Activated CD4-positive, CD25-positive, alpha-beta regulatory T cell treated with anti-CD3 and anti-CD28 coated beads, Interleukin-2, amount 50 U/mL, for 16 hours (primary cell): ENCODE results near the gene CAP1.

Source experiments
- DNase-seq: peaks from one replicate; pipeline ENCODE4 v3.0.0-alpha.2; 2020; ENCODE audit warnings: low read depth, low spot score

The CAP1 gene

GRCh38 chr1:40095806-40096205 lies 55.3 kb downstream of the CAP1 start:
- no peak for DNase-seq

- no peak for DNase-seq
Measured at GRCh38 chr1:40096646-40096976, 56.1 kb downstream of the CAP1 start.

- DNase-seq, result peak; percentile 47
Measured at GRCh38 chr1:40096977-40097782, 56.7 kb downstream of the CAP1 start, which contains the start of gene PPT1. PPT1 (minus strand) TSS chr1:40097252; CDS start chr1:40097238, 14 bp downstream.

GRCh38 chr1:40102038-40102437 lies 61.5 kb downstream of the CAP1 start:
- no peak for DNase-seq

GRCh38 chr1:40102896-40103295 lies 62.4 kb downstream of the CAP1 start:
- DNase-seq, result no peak

- DNase-seq, result no peak
Measured at GRCh38 chr1:40105028-40105427, 64.5 kb downstream of the CAP1 start.

- no peak for DNase-seq
Measured at GRCh38 chr1:40107290-40107959, 66.9 kb downstream of the CAP1 start.

- DNase-seq, result no peak
Measured at GRCh38 chr1:40110389-40110788, 69.9 kb downstream of the CAP1 start.

- DNase-seq, result no peak
Measured at GRCh38 chr1:40114400-40114799, 73.9 kb downstream of the CAP1 start.

GRCh38 chr1:40120128-40120527 lies 79.6 kb downstream of the CAP1 start:
- DNase-seq, result no peak
